Ishikawa (cell line): ENCODE results near the gene PIEZO2.

Experiments
- CEBPB ChIP-seq: IDR thresholded peaks from 2 replicates; pipeline ENCODE4 v1.6.1; 2012
- CREB1 ChIP-seq: IDR thresholded peaks from 2 replicates; pipeline ENCODE4 v1.6.1; 2012; ENCODE audit warnings: low read depth
- EGR1 ChIP-seq: IDR thresholded peaks from 2 replicates; pipeline ENCODE4 v1.6.1; 2012
- EP300 ChIP-seq: IDR thresholded peaks from 2 replicates; pipeline ENCODE4 v1.6.1; 2012; ENCODE audit warnings: borderline replicate concordance
- FOXM1 ChIP-seq: IDR thresholded peaks from 2 replicates; pipeline ENCODE4 v1.6.1; 2012; ENCODE audit warnings: low read depth, borderline replicate concordance
- MAX ChIP-seq: IDR thresholded peaks from 2 replicates; pipeline ENCODE4 v1.6.1; 2012
- NFIC ChIP-seq: IDR thresholded peaks from 2 replicates; pipeline ENCODE4 v1.6.1; 2012
- RAD21 ChIP-seq: IDR thresholded peaks from 2 replicates; pipeline ENCODE4 v1.6.1; 2012; ENCODE audit warnings: low read depth
- REST ChIP-seq: IDR thresholded peaks from 2 replicates; pipeline ENCODE4 v1.6.1; 2012; ENCODE audit warnings: low read depth, mild to moderate bottlenecking
- TAF1 ChIP-seq: IDR thresholded peaks from 2 replicates; pipeline ENCODE4 v1.6.1; 2012; ENCODE audit warnings: low read depth, mild to moderate bottlenecking
- TCF12 ChIP-seq: IDR thresholded peaks from 2 replicates; pipeline ENCODE4 v1.6.1; 2012; ENCODE audit warnings: low read depth
- TEAD4 ChIP-seq: IDR thresholded peaks from 2 replicates; pipeline ENCODE4 v1.6.1; 2012
- USF1 ChIP-seq: IDR thresholded peaks from 2 replicates; pipeline ENCODE4 v1.6.1; 2012
- YY1 ChIP-seq: IDR thresholded peaks from 2 replicates; pipeline ENCODE4 v1.6.1; 2012; ENCODE audit warnings: low read depth
- ZBTB7A ChIP-seq: IDR thresholded peaks from 2 replicates; pipeline ENCODE4 v1.6.1; 2012; ENCODE audit warnings: low read depth

PIEZO2 gene

DNA sequence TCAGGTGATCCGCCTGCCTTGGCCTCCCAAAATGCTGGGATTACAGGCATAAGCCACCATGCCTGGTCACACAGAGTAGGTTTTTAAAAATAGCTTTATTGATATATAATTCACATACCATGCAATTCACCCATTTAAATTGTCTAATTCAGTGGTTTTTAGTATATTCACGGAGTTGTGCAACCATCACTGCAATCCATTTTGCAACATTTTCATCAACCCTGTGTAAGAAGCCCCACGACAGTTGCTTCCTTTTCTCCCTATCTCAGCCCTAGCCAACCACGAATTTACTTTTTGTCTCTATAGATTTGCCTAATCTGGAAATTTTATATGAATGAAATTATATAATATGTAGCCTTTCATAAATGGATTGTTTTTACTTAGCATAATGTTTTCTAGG, 357.2 kb downstream of the PIEZO2 start:
- no peak for TF ChIP-seq MAX
- no peak for TF ChIP-seq EGR1
- no peak for TF ChIP-seq CREB1
- no peak for TF ChIP-seq TCF12
- no peak for TF ChIP-seq FOXM1
- no peak for TF ChIP-seq RAD21
- no peak for TF ChIP-seq NFIC
- no peak for TF ChIP-seq TEAD4
- no peak for TF ChIP-seq REST
- TF ChIP-seq YY1 = no peak
- no peak for TF ChIP-seq TAF1
- TF ChIP-seq USF1 = no peak
- no peak for TF ChIP-seq CEBPB
- no peak for TF ChIP-seq EP300

GRCh38 chr18:10791169-10791831, 358.1 kb downstream of the PIEZO2 start:
- no peak for TF ChIP-seq EGR1
- no peak for TF ChIP-seq REST
- no peak for TF ChIP-seq TCF12
- no peak for TF ChIP-seq USF1
- no peak for TF ChIP-seq FOXM1
- TF ChIP-seq CEBPB = no peak
- TF ChIP-seq TAF1 = no peak
- TF ChIP-seq EP300 = no peak
- TF ChIP-seq ZBTB7A = no peak
- no peak for TF ChIP-seq NFIC
- TF ChIP-seq RAD21 = no peak
- no peak for TF ChIP-seq MAX
- no peak for TF ChIP-seq CREB1
- no peak for TF ChIP-seq YY1
- no peak for TF ChIP-seq TEAD4

DNA sequence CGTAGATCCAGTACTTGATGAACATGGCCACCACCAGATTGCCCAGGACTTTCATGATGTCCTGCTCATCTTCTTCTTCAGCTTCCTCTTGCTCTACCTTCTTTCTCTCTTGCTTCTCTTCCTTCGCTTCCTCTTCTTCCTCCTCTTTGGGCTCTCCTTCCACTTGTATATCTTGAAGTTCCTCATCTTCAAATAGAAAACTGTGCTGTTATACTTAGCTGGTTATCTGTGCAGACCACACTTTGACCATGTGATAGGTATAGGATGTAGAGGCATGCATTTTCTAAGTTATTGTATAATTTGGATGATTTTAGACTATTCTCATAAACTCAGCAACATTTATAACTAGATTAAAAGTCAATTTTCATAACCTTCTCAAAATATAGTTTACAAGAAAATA, 360.2 kb downstream of the PIEZO2 start:
- TF ChIP-seq TCF12 = no peak
- TF ChIP-seq EP300 = no peak
- no peak for TF ChIP-seq YY1
- TF ChIP-seq RAD21 = no peak
- no peak for TF ChIP-seq REST
- TF ChIP-seq CREB1 = no peak
- TF ChIP-seq USF1 = no peak

DNA sequence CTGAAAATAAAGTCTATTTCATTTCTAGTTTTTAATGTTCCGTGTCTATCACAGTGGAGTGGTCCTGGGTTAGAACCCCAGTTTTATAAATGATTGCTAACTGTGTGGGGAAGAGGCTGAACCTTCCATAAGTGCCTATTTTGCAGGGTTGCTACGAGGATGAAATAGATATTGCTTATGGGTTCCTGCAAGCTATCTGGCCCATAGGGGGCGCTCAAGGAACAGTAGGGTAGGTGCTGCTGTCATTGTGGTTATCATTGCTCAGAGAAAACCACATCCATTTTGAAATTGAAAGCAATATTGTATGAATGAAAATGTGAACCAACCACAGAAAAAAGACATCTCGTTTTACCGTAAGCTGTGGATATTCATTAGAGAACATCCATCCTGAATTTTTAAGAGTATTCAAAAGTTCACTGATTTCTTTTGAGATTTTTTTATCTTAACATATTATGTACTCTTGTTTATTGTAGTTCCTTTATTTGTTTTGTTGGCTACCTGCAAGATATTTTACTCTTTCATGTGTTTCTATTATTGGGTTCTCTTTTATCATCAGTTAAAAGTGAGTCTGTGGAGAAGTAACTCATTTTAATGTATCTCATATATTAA, 362.0 kb downstream of the PIEZO2 start:
- TF ChIP-seq RAD21 (peak; percentile 49), USF1 (no peak)
